GM12878 (cell line): ENCODE data around the gene LRP1B. TPM values are rescaled to one million over a fixed set of nuclear protein-coding genes. Genes with fewer than 3 reads are reported as not detected.
"Not testable (repeated sequence)": the region's sequence is repeated elsewhere in the genome, so short reads cannot be mapped to it uniquely, and the experiment has no call there.

Experiments
- ATAC-seq: fragments of 200-7000 bp; cut with Tn5 transposase; 3 replicates; pipeline ENCODE4 v1.9.1; 2020; ENCODE audit warnings: mild to moderate bottlenecking, moderate library complexity
- BruUV-seq: library from RNA; stranded (reverse); fragments of 400-500 nt; replicated peaks from 2 replicates; lab custom pipeline; 2021; lab: Mats Ljungman, UMichigan
- CTCF ChIA-PET: fragments of 300-600 bp; sonication (Branson Sonifier 250); formaldehyde crosslinking; extraction: SDS; loops from one replicate; lab custom pipeline; 2021; ENCODE audit warnings: inconsistent platforms; lab: Yijun Ruan, JAX
- POLR2A ChIA-PET: fragments of 350-600 bp; formaldehyde crosslinking; extraction: SDS; loops from one replicate; lab custom pipeline; 2021; ENCODE audit warnings: inconsistent platforms; lab: Charles Lee
- RAD21 ChIA-PET: fragments of 300-600 bp; sonication (Branson Sonifier 250); formaldehyde crosslinking; loops from one replicate; lab custom pipeline; 2023; ENCODE audit warnings: antibody characterized with exemption; ENCODE audit not compliant: unreplicated experiment; lab: Charles Lee
- SMC1A ChIA-PET: fragments of 300-600 bp; sonication (Branson Sonifier 250); formaldehyde crosslinking; loops from one replicate; lab custom pipeline; 2023; ENCODE audit not compliant: unreplicated experiment, uncharacterized antibody; lab: Charles Lee
- DNase-seq: peaks from one replicate; pipeline ENCODE4 v3.0.0-alpha.2; 2011; ENCODE audit warnings: low read depth, low spot score
- FAIRE-seq: peaks from 3 replicates; lab custom pipeline; 2011; peaks lifted over from hg19 to GRCh38; lab: Jason Lieb, UNC
- H2AFZ ChIP-seq: 2 replicates; pipeline ENCODE4 v1.6.0; 2011; ENCODE audit warnings: low read depth, low read length, control low read depth; ENCODE audit not compliant: control insufficient read depth
- H3K27ac ChIP-seq: 2 replicates; pipeline ENCODE4 v1.5.1; 2011; ENCODE audit warnings: control low read depth; ENCODE audit not compliant: control insufficient read depth, insufficient read depth
- H3K27me3 ChIP-seq, 2 experiments: replicated peaks in 1 of 2; 2 replicates each; pipeline versions ENCODE4 v1.6.0 to v1.6.1; 2011; ENCODE audit warnings: low read length in 1 of 2; ENCODE audit not compliant: control insufficient read depth in 2 of 2, insufficient read depth in 2 of 2
- H3K36me3 ChIP-seq, 2 experiments: 2 replicates each; pipeline ENCODE4 v1.5.1; 2011; ENCODE audit warnings: low read length in 1 of 2; ENCODE audit not compliant: control insufficient read depth in 2 of 2, insufficient read depth in 2 of 2
- H3K4me1 ChIP-seq: 2 replicates; pipeline ENCODE4 v1.6.1; 2011; ENCODE audit warnings: mild to moderate bottlenecking, low read length, moderate library complexity, mixed read lengths; ENCODE audit not compliant: control insufficient read depth, insufficient read depth
- H3K4me2 ChIP-seq: 2 replicates; pipeline ENCODE4 v1.6.0; 2011; ENCODE audit warnings: control low read depth; ENCODE audit not compliant: control insufficient read depth, insufficient read depth
- H3K4me3 ChIP-seq: fragments of 200-600 bp; sonication (generic); 2 replicates; pipeline ENCODE4 v1.5.1; 2016
- H3K79me2 ChIP-seq: 2 replicates; pipeline ENCODE4 v1.6.0; 2011; ENCODE audit warnings: low read length; ENCODE audit not compliant: control insufficient read depth, insufficient read depth
- H3K9ac ChIP-seq: 2 replicates; pipeline ENCODE4 v1.8.0; 2011; ENCODE audit warnings: low read length, control low read depth, mixed read lengths; ENCODE audit not compliant: control insufficient read depth, insufficient read depth
- H3K9me3 ChIP-seq: replicated peaks from 3 replicates; pipeline ENCODE4 v1.5.1; 2011; ENCODE audit warnings: mild to moderate bottlenecking, low read length; ENCODE audit not compliant: control insufficient read depth, insufficient read depth
- H4K20me1 ChIP-seq: 2 replicates; pipeline ENCODE4 v1.6.0; 2011; ENCODE audit not compliant: control insufficient read depth, insufficient read depth
- BMI1 ChIP-seq: fragments of 450-650 bp; IDR thresholded peaks from 2 replicates; pipeline ENCODE4 v1.6.1; 2016; ENCODE audit warnings: mild to moderate bottlenecking, moderate library complexity, borderline replicate concordance
- ETV6 ChIP-seq, 2 experiments: fragments of 450-650 bp in 1 of 2; IDR thresholded peaks in 1 of 2; conservative IDR thresholded peaks in 1 of 2; 2 replicates each; pipeline ENCODE4 v1.6.1; 2014; ENCODE audit warnings: antibody characterized with exemption in 1 of 2, borderline replicate concordance in 1 of 2, low read depth in 1 of 2, mild to moderate bottlenecking in 1 of 2, moderate library complexity in 1 of 2
- KAT2A ChIP-seq: conservative IDR thresholded peaks from 2 replicates; pipeline ENCODE4 v1.6.1; 2011; ENCODE audit warnings: low read depth, low read length; ENCODE audit not compliant: control insufficient read depth
- PAX5 ChIP-seq: IDR thresholded peaks from 2 replicates; pipeline ENCODE4 v1.6.1; 2011; ENCODE audit warnings: low read depth, low read length, borderline replicate concordance
- POLR2AphosphoS2 ChIP-seq: IDR thresholded peaks from 2 replicates; pipeline ENCODE4 v1.6.1; 2011; ENCODE audit warnings: low read depth, mild to moderate bottlenecking, low read length, improper control_type of control experiment, moderate library complexity
- RCOR1 ChIP-seq: conservative IDR thresholded peaks from 2 replicates; pipeline ENCODE4 v1.6.1; 2012; ENCODE audit warnings: low read depth, low read length, improper control_type of control experiment
- SIX5 ChIP-seq: IDR thresholded peaks from 2 replicates; pipeline ENCODE4 v1.6.1; 2011; ENCODE audit warnings: mild to moderate bottlenecking, low read depth, low read length, moderate library complexity; ENCODE audit not compliant: severe bottlenecking
- SREBF1 ChIP-seq: IDR thresholded peaks from 2 replicates; pipeline ENCODE4 v1.6.1; 2012; ENCODE audit warnings: mild to moderate bottlenecking, low read length
- WGBS: methylation state at CpG from one replicate; pipeline ENCODE4 v1.1.6; 2016; ENCODE audit warnings: low lambda C conversion rate; ENCODE audit not compliant: insufficient replicate concordance, insufficient coverage; ENCODE audit errors: missing lambda C conversion rate; 5-methylcytosine and 5-hydroxymethylcytosine counted together
- in situ Hi-C: fragments of 300-500 bp; cut with MboI; formaldehyde crosslinking; loops from 9 replicates; pipeline ENCODE4 v1.14.3; 2018; ENCODE audit warnings: mixed read lengths
- intact Hi-C: fragments of 100-400 bp; cut with micrococcal nuclease; formaldehyde crosslinking; loops from one replicate; pipeline ENCODE4 v1.14.2; 2022; ENCODE audit not compliant: unreplicated experiment
- polyA plus RNA-seq, 11 experiments: library from polyadenylated mRNA; depleted of rRNA in 4 of 11; unstranded in 6 of 11; stranded (reverse) in 5 of 11; fragments of >200 nt; fragmentation: Nextera tagmentation in 4 of 11; fragmentation: Illumina TruSeq in 1 of 11; extraction: Ambion mirVana in 4 of 11; extraction: Trizol in 1 of 11; gene quantifications; 1 replicate in 1 of 11; 2 replicates in 10 of 11; pipeline versions ENCODE4 v1.2.1 to v1.2.3, GENCODE V29; 2011 to 2016; ENCODE audit warnings: inconsistent platforms in 2 of 11, missing spikeins in 2 of 11, low read depth in 1 of 11
- total RNA-seq, 4 experiments: library from RNA; depleted of rRNA in 3 of 4; stranded (reverse); fragments of >200 nt in 3 of 4; fragmentation: Illumina TruSeq in 1 of 4; extraction: Trizol in 1 of 4; gene quantifications; 2 replicates each; pipeline versions ENCODE4 v1.2.1 to v1.2.3, GENCODE V29; 2013 to 2021
- TF ChIP-seq, protein P1 (sequence below): IDR thresholded peaks from 2 replicates; pipeline ENCODE4 v1.6.1; 2012; ENCODE audit warnings: low read depth, low read length, improper control_type of control experiment

LRP1B gene
- total and polyA plus RNA-seq, 10 of the 15 experiments (the other 5 are each of a cell fraction or from before 2014, with no cell fraction given), result under 0.01 to 0.06 (median 0.03) TPM; not detected in 5

DNA sequence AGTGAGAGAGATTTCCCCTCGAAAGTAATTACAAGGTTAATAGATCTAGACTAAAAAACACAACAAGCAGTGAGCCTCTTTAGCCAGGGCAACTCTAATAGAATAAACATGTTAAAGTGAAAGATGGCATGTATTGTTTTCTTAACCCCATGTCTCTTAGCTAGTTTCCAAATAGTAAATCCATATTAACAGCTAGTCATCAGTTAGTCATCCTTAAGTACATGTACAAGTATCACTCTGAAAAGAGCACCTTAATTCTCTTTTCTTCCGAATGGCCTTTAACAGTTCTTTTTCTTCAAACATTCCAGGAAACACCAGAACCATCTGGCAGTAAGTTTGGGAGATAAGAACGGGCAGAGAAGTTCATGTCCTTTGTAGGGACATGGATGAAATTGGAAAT lies 1480.0 kb downstream of the LRP1B start:
- no peak overlapping the region for H3K4me2 ChIP-seq
- intact Hi-C loops, result no loop called here
- H2AFZ ChIP-seq, result no peak overlapping the region
- H3K4me1 ChIP-seq, result no peaks in the 10 kb centered on the region
- ATAC-seq, result no peak
- H3K9ac ChIP-seq, result no peak overlapping the region
- no peak overlapping the region for H3K27ac ChIP-seq
- H3K9me3 ChIP-seq, result no peaks in the 10 kb centered on the region
- no peaks in the 10 kb centered on the region for H3K79me2 ChIP-seq
- no peaks in the 10 kb centered on the region for H4K20me1 ChIP-seq
- ChIA-PET CTCF (no interaction called here), SMC1A (no interaction called here), RAD21 (no interaction called here), POLR2A (no interaction called here)
- 2% methylated on average over 3 of the region's 3 CpGs for WGBS
- no peak overlapping the region for H3K4me3 ChIP-seq
- TF ChIP-seq SREBF1 (no peak), KAT2A (no peak), PAX5 (no peak), POLR2AphosphoS2 (no peak), SIX5 (no peak), RCOR1 (no peak), BMI1 (no peak), ETV6 (conservative IDR thresholded peaks at IDR 0.05 in 1 of 2, IDR thresholded peaks at IDR 0.05 in 1 of 2; ENCODE audit: borderline replicate concordance in 1 of 2, low read depth in 1 of 2) (no peak)
- TF ChIP-seq, protein P1, sequence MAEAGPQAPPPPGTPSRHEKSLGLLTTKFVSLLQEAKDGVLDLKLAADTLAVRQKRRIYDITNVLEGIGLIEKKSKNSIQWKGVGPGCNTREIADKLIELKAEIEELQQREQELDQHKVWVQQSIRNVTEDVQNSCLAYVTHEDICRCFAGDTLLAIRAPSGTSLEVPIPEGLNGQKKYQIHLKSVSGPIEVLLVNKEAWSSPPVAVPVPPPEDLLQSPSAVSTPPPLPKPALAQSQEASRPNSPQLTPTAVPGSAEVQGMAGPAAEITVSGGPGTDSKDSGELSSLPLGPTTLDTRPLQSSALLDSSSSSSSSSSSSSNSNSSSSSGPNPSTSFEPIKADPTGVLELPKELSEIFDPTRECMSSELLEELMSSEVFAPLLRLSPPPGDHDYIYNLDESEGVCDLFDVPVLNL, result no peak
- no peaks in the 10 kb centered on the region for H3K27me3 ChIP-seq
- no peaks in the 10 kb centered on the region for H3K36me3 ChIP-seq
- no TSS peak for BruUV-seq
- no peak for DNase-seq
- in situ Hi-C loops, result no loop called here
- no peak for FAIRE-seq

DNA sequence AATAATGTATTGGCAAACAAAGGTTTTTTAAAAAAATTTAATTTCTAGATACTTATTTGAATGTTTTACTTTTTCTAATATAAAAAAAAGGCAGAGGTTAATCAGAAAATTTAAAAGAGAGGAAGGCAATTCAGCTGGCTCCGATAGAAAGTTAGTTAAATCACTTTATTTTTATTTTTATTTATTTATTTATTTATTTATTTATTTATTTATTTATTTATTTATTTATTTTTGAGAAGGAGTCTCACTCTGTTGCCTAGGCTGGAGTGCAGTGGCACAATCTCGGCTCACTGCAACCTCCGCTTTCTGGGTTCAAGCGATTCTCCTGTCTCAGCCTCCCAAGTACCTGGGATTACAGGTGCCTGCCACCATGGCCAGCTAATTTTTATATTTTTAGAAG lies 1480.7 kb downstream of the LRP1B start:
- ATAC-seq, DNase-seq, BruUV-seq, H3K27me3 ChIP-seq, H3K9ac ChIP-seq, H3K79me2 ChIP-seq, H3K27ac ChIP-seq, FAIRE-seq, CTCF ChIA-PET, H4K20me1 ChIP-seq, RAD21 ChIA-PET, H3K4me2 ChIP-seq, intact Hi-C loops, H3K36me3 ChIP-seq, in situ Hi-C loops, H3K4me3 ChIP-seq, H3K9me3 ChIP-seq, H2AFZ ChIP-seq, H3K4me1 ChIP-seq: not testable (repeated sequence)
- ChIA-PET SMC1A (interaction anchor here (0.7 kb wide), 1 partner anchor 63 kb away, joined by 3 read pairs; no protein-coding TSS in a partner anchor), POLR2A (interaction anchor here (0.9 kb wide), 1 partner anchor 9 kb away, joined by 3 read pairs; no protein-coding TSS in a partner anchor)
- 29% methylated on average over 4 of the region's 4 CpGs for WGBS
